ENCODE data around the gene SLC5A3.

SLC5A3 gene

DNA sequence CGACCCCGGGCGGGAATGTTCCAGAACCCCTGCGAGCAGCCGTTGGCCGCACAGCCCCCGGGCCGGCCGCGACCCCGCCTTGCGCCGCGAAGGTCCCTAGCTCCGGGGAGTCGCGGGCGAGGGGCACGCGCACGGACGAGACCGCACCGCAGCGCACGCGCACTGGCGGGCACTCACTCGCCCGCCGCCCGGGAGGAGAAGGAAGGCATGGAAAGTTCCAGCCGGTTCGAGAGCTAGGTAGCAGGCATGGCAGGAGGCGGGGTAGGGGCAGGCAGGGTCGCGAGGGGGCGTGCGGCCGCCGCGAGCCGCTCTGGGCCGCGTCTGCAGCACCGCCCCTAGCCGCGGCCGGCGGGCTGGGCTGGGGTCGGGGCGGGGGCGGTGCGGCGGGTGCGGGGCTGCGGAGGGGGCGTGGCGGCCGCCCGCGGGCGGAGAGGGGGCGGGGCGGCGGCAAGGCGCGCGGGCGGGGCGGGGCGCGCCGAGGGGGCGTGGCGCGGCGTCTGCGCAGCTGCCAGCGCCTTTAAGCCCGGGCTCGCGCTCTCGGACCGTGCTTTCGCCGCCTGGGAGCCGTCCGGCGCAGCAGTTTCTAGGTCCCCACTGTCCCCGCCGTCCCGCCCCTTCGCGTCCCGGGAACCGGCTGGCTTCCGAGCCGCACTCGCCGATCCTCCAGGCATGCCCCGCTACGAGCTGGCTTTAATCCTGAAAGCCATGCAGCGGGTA lies at the start of gene SLC5A3, which contains the start of gene MRPS6:
TSS of gene SLC5A3 (plus strand) at position 547 of the 717 bp plus-strand sequence. CDS start 21,621 bp downstream, outside the sequence.
TSS of gene MRPS6 (plus strand) at position 547 of the 717 bp plus-strand sequence. CDS start at position 670, 123 bp downstream.
- peak; percentile 97 for DNase-seq (ENCODE audit: insufficient read length, low spot score)
- peak; percentile 8 for FAIRE-seq

DNA sequence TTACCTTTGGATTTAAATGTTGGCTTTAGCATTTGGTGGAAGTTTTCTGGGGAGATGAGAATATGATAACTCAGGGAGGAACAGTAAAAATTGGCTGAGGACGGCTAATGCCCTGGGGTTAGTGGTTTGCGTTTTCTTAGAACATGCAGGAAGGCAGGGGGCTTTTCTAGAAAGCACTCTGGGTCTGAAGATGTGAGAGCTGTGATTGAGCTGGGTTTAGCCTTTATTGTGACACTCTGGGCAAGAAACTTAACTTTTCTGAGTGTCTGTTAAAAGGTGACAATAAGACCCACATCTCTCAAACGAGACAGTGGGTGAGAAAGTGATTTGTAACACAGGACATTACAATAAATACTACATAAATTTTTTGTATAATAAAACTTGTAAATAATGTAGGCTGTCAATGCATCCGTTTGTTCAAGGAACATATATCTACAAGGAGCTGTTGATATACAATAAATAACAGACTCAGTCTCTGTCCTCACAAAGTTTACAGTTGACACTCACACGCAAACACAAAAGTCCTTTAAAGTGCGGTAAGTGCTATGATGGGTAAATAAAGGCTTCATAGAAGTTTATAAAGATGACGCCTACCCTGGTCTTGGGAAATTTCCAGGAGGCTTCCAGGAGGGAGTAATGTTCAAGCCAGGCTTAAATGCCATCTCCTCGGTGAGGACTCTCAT lies 49.5 kb upstream of the SLC5A3 start:
- FAIRE-seq, result no peak
- DNase-seq (ENCODE audit: insufficient read length, low spot score), result no peak

DNA sequence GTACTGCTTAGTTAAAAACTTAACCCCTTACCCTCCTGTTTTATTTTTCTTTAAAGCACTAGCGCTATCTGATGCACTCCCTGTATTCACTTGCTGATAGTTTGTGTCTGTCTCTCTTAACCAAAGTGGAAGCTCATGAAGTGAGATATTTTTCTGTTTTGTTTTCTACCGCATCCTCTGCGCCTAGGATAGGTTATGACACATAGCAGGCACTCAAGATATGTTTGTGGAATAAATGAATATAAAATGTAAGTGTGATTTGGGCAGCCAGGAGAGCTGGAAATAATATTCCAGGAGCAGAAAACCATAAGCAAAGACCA lies 49.0 kb upstream of the SLC5A3 start:
- DNase-seq (ENCODE audit: insufficient read length, low spot score) (no peak), FAIRE-seq (no peak)

DNA sequence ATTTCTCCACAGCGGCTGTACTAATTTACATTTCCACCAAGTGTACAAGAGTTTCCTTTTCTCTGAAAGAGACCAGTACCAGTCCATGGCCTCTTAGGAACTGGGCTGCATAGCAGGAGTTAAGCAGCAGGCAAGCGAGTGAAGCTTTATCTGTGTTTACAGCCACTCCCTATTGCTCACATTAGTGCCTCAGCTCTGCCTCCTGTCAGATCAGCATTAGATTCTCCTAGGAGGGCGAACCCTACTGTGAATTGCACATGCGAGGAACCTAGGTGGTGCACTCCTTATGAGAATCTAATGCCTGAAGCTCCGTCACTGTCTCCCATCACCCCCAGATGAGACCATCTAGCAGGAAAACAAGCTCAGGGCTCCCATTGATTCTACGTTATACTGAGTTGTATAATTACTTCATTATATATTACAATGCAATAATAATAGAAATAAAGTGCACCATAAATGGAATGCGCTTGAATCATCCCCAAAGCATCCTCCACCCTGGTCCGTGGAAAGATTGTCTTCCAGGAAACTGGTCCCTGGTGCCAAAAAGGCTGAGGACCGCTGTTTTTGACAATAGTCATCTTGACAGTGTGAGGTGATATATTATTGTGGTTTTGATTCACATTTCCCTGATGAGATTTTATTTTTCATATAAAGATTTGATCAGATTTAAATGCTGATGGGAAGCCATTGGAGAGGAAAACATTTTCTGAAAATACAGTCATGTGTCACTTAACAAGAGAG lies 45.5 kb upstream of the SLC5A3 start:
- FAIRE-seq, result no peak

DNA sequence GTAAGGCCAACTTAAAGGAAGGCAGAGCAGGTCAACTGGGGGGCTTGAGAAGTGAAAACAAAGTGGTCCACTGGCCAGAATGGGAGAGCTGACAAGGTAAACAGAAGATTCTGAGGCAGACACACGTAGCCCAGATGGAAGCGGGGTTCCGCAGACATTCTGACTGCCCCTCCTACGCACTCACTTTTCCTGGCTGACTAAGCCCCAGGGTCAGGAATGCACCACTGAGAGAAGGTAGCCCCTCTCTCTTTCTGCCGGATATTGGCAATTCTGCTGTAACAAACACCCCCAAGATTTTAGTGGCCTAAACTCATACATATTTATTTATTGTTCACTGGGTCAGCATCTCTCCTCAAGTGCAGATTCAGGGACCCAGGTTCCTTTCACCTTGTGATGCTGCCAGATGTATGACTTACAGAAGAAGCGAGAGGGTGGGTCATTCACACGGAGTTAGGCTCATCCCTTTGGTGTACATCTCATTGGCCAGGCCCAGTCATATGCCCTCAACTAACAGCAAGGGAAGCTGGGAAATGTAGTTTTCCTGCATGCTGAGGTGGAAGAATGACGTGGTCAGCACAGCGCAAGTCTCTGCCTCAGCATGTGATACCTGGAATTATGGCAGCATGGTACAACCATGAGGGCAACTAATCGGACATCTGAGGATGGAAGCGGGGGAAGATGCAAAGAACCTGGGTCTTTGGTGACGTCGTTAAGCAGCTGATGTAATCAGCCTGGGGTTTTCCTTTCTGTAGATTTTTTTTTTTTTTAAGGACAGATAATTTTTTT lies 43.4 kb upstream of the SLC5A3 start:
- FAIRE-seq (peak; percentile 90), DNase-seq (ENCODE audit: insufficient read length, low spot score) (no peak)

More for the DNA sequence above, 45.5 kb upstream of the SLC5A3 start:
- DNase-seq (ENCODE audit: insufficient read length, low spot score), result no peak

DNA sequence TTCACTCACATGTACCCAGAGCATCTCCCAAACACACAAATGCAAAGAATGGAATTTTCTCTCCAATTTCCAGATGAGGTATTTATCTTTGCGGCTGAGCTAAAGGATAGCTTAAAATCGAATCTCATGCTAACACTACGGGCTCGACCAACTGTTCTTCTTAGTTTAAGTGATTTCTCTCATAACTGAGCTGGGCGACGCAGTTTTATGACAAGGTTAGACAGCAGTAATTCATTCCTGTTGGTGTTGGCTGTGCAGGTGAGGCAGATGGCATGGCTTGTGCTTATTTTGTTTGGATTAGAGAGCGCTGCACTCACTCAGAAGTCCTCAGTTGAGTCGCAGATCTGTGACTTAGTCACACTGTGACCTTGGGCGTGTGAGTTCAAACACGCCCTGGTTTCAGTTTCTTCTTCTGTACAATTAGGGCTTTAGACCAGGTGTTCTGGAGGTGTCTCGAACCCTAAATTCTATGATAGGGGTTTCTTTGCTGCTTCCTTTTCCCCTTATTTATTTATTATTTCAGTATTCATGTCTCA lies 41.5 kb upstream of the SLC5A3 start:
- FAIRE-seq (no peak), DNase-seq (ENCODE audit: insufficient read length, low spot score) (no peak)

DNA sequence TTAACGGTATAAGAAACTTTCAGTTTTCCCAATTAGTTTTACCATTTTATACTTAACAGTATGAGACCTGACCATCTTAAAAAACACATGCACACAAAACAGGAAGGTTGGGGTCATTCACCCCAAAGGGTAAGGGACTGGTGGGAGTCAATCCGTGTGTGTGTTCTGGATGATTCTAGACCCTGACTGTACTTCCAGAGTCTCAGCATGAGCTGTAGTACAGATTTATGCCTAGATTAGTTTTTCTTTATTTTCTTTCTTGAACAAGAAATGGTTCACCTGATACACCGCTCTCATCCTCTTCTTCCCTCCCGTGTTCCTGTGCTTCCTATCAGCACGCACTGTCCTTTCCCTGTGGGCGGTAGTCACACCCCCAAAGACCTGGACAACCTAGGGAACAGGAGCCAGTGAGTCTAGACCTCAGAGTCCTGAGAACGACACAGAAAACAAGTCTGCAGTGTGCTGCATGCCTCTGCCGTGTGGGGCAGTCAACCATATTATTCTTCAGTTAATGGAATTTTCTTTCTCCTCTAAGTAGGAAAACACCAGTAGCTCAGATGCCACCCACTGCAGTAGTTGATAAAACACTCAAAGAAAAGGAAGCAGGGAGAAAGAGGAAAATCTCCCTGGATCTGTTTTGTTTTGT lies 38.9 kb upstream of the SLC5A3 start:
- FAIRE-seq, result no peak

DNA sequence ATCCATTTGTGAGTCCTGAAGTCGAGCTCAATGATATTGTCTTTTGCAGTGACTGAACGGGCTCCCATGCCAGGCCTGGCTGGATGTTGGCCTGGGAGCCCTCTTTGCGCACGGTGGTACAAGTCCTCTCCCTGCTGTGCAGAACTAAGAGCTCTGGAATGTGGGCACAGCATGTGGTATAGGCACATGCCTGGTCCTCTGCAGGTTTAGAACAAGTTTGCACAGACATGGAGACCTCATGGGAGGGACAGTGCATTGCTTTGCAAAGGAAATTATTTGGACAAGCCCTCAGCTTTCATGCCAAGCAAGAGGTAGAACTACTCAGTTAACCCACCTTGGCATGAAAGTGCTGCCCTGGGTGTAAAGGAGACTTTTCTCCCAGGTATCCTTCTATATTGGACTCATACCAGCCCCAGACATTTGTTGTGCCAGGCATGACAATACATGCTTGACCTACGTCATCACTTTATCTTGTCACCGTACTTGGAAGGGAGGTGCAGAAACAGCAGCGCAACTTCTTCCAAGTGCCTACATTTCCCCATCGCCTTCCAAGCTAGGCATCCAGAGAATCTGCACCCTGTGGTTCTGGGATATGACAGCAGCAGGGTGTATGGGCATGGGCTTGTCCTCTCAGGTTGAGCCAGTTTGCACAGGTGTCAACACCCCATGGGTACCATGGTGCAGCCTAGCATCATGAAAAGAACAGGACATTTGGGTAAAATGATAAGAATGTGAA lies 37.6 kb upstream of the SLC5A3 start:
- FAIRE-seq (no peak), DNase-seq (ENCODE audit: insufficient read length, low spot score) (no peak)

More for the DNA sequence above, 38.9 kb upstream of the SLC5A3 start:
- DNase-seq (ENCODE audit: insufficient read length, low spot score), result no peak

DNA sequence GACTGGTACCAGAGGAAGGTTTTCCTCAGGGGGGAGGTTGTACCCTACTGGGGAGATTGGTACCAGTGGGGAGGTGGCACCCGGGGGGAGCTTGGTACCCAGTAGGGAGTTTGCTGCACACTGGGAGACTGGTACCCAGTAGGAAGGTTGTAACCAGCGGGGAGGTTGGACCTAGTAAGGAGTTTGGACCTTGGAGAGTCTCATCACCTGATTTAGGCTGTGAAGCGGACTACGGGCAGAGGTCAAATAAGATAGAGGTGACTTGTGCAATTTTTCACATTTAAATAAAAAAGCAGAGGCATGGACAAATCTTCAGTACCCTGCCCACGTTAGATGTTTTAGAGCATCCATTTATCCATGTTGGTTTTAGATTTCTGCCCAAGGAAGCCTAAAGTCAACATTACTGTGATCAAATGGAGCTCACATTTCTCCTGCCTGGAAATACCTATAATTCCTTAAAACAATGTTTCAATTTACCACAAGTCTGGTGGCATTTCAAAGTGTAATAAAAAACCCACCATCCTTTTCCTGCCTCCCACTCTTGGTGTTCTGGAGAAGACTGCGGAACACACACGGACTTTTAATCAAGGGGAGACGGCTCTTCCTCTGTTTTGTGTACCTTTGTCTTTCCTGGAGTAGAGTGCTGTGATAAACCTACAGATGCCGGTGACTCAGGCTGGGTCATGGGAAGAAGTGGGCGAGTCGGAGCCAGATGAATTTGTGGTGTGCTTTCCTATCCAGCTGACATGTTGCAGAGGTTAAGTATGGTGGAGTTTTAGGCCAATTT lies 36.2 kb upstream of the SLC5A3 start:
- FAIRE-seq, result no peak
- no peak for DNase-seq (ENCODE audit: insufficient read length, low spot score)

DNA sequence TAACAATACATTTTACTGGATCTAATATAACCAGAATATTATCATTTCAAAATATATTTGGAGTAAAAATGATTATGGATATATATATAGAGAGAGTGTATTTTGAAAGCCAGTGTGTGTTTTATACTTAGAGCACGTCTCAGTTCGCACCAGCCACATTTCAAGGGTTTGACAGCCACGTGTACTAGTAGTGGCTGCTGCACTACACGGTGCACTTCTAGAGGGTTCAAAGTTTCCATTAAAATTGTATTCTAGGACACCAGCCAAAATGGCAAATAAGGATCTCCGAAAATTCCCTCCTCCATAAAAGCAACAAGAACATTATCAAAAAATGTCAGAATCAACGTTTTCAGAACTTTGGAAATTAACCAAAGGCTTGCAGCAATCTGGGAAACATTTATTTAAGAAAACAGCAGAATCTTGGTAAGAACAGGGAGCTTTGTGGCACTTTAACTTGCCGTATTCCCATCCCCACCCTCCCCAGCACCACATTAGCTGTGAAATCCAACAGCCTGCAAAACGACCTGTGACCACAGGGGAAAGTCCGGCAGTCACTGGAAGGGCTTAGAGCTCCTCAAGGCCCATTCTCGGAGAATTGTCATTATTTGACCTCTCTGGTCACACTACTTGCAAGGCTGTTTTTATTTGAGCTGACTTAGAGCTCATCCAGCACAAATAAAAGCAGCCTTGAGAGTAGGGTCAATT lies 33.5 kb upstream of the SLC5A3 start:
- DNase-seq (ENCODE audit: insufficient read length, low spot score) (no peak), FAIRE-seq (no peak)

DNA sequence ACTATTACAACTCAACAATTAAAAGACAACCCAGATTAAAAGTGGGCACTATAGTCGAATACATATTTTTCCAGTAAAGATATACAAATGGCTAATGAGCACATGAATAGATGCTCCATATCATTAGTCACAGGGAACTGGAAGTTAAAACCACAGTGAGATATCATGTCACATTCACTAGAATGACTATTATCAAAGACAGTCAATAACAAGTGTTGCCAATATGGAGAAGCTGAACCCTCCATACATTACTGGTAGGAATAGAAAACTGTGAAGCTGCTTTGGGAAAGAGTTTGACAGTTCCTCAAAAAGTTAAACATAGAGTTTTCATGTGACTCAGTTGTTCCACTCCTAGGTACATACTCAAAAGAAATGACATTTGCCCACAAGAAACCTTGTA lies 30.6 kb upstream of the SLC5A3 start:
- DNase-seq (ENCODE audit: insufficient read length, low spot score), result no peak
- peak; percentile 44 for FAIRE-seq

DNA sequence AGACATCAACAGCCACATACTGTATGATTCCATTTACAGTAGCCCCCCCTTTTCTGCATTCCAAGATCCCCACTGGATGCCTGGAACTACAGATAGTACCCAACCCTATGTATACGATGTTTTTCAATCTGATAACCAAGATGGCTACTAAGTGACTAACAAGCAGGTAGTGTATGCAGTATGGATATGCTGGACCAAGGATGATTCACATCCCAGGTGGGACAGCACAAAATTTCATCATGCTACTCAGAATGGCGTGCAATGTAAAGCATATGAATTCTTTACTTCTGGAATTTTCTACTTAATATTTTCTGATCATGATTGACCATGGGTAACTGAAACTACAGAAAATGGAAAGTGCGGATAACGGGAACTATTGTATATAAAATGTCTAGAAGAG lies 30.0 kb upstream of the SLC5A3 start:
- no peak for FAIRE-seq
- DNase-seq (ENCODE audit: insufficient read length, low spot score), result no peak

DNA sequence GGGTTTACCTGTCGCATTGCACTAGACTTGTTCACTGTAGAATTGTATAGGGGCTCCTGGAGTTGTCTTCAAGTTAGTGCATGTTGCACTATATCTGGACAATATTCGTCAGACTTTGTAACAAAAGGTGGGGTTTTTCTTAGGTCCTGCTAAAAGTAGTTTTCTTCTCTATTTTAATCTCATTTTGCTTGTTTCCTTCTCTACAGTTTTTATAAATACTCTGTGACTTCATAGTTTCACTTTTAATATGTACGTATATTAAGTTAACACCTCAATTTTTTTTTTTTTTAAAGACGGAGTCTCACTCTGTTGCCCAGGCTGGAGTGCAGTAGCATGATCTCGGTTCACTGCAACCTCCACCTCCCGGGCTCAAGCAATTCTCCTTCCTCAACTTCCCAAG lies 26.5 kb upstream of the SLC5A3 start:
- DNase-seq (ENCODE audit: insufficient read length, low spot score), result no peak
- peak; percentile 82 for FAIRE-seq

DNA sequence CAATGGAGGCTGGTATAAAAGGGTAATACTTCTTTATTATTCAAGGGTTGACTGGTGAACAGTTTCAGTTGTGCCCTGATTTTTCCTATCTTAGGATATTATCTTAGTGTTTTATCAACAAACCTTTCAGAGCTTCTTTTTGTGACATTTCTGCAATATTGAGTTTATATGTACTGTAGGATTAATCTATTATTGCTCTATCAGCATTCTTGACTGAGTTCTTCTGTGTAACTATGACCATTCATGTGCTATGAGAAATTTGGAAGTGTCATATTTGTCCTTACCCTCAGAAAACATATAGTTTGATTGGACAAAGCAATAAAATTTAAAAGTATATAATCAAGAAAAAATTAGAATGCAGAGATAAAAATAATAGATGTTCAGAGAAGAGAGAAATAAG lies 25.5 kb upstream of the SLC5A3 start:
- DNase-seq (ENCODE audit: insufficient read length, low spot score), result no peak
- FAIRE-seq, result no peak

DNA sequence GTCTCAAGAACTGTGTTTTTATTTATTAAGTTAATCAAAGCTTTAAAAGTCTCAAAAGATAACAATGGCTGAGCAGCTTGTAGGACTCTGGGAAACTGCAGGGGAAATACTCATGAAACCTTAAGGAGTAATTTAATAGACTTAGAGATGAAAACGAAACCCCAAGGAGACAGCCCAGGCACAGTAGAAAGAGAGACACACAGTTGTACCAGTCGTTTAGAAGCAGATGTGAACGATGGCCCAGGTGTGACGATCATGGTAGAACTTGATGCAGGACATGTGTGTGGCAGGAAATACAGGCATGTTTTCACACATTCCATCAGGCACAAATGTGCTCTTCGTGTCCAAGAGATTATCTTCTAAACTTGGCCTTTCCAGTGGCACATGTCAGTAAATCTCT lies 21.2 kb upstream of the SLC5A3 start:
- FAIRE-seq (peak; percentile 66), DNase-seq (ENCODE audit: insufficient read length, low spot score) (no peak)

DNA sequence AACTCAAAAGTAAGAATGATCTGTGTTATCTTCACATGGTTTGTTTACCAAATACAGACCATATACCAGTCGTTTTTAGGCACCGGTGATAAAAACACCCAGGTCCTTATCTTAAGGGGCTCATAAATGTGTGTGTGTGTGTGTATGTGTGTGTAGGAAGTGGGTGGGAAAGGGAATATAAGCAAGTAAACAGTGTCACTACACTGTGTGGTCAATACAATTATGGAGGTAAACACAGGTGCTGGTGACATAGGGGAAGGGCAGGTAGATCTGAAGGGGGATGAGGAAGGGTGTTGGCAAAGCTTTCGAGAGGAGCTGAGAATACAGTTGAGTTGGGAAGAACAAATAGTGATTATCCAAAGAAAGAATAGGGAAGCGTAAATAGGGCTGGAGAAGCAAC lies 19.1 kb upstream of the SLC5A3 start:
- FAIRE-seq (no peak), DNase-seq (ENCODE audit: insufficient read length, low spot score) (no peak)

DNA sequence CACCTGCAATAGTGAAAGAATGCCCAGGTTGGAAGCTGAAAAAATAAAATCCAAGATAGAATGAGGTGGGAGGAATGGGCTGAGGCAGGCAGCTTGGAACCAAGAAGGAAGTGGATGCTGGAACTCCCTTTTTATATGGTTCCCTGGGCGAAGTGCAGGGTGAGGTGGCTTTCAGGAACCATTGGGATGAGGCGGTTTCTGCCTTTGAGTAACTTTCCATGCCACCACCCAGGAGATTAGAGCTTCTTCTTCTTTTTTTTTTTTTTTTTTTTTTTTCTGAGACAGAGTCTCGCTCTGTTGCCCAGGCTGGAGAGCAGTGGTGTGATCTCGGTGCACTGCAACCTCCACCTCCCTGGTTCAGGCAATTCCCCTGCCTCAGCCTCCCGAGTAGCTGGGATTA lies 17.8 kb upstream of the SLC5A3 start:
- no peak for FAIRE-seq
- no peak for DNase-seq (ENCODE audit: insufficient read length, low spot score)

DNA sequence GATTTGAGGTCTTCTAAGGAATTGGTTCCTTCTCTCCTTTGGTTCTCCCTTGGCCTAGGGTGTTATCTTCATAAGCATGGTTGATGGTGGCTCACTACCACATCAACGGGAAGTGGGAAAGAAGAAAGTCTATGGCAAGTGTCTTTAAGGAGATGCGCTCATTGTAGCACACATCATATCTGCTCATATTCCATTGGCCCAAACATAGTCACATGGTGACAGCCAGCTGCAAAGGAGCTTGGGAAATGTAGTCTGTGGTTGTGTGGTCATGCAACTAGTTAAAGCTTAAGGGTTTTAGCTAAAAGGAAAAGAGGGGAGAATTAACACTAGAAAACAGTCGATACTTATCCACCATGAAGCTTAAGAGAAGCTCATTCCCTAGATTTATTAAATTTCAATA lies 11.4 kb upstream of the SLC5A3 start:
- FAIRE-seq, result no peak

More for the DNA sequence above, 11.4 kb upstream of the SLC5A3 start:
- DNase-seq (ENCODE audit: insufficient read length, low spot score), result no peak

All from GM19239 (cell line).